GM21786 (cell line): ENCODE results near the gene LEO1.
A peak's percentile ranks its signal among the peaks of the same experiment; 100 is the strongest.
"Not testable (repeated sequence)": the region's sequence is repeated elsewhere in the genome, so short reads cannot be mapped to it uniquely, and the experiment has no call there.

Experiments
- ATAC-seq: cut with Tn5 transposase; IDR thresholded peaks from one replicate; pipeline ENCODE4 v1.9.1; 2021; ENCODE audit not compliant: unreplicated experiment

LEO1 gene

GRCh38 chr15:52004806-52005205 is 33.2 kb upstream of the LEO1 start:
- ATAC-seq: no peak

GRCh38 chr15:52003710-52004109 is 32.1 kb upstream of the LEO1 start:
- ATAC-seq: no peak

GRCh38 chr15:52003089-52003488 is 31.5 kb upstream of the LEO1 start:
- ATAC-seq: not testable (repeated sequence)

- ATAC-seq: no peak
Observed at GRCh38 chr15:52002351-52002750, 30.8 kb upstream of the LEO1 start.

- ATAC-seq: no peak
Observed at GRCh38 chr15:51992953-51993352, 21.4 kb upstream of the LEO1 start.

- ATAC-seq: no peak
Observed at GRCh38 chr15:51991141-51991540, 19.6 kb upstream of the LEO1 start.

- no peak for ATAC-seq
Observed at GRCh38 chr15:51982770-51983103, 11.2 kb upstream of the LEO1 start.

- ATAC-seq: peak; percentile 98
Observed at GRCh38 chr15:51982013-51982769, 10.6 kb upstream of the LEO1 start.

- no peak for ATAC-seq
Observed at GRCh38 chr15:51973775-51974174, 2.2 kb upstream of the LEO1 start.

GRCh38 chr15:51973220-51973619 is 1.6 kb upstream of the LEO1 start:
- no peak for ATAC-seq

GRCh38 chr15:51971032-51971374 is 575 bp downstream of the LEO1 start:
- ATAC-seq: no peak

- no peak for ATAC-seq
Observed at GRCh38 chr15:51970132-51970817, 1.3 kb downstream of the LEO1 start.

GRCh38 chr15:51969728-51970127 is 1.9 kb downstream of the LEO1 start:
- no peak for ATAC-seq

GRCh38 chr15:51967583-51967982 is 4.0 kb downstream of the LEO1 start:
- ATAC-seq: no peak

GRCh38 chr15:51966192-51966591 is 5.4 kb downstream of the LEO1 start:
- no peak for ATAC-seq

GRCh38 chr15:51965691-51966090 is 5.9 kb downstream of the LEO1 start:
- ATAC-seq: no peak

- no peak for ATAC-seq
Observed at GRCh38 chr15:51955504-51955903, 16.1 kb downstream of the LEO1 start.

- no peak for ATAC-seq
Observed at GRCh38 chr15:51952805-51953204, 18.8 kb downstream of the LEO1 start.

- ATAC-seq: no peak
Observed at GRCh38 chr15:51947124-51947523, 24.5 kb downstream of the LEO1 start.

- ATAC-seq: no peak
Observed at GRCh38 chr15:51939216-51939615, 32.4 kb downstream of the LEO1 start.

GRCh38 chr15:51938286-51938685 is 33.3 kb downstream of the LEO1 start:
- no peak for ATAC-seq

- ATAC-seq: peak; percentile 14
Observed at GRCh38 chr15:51936105-51936478, 35.5 kb downstream of the LEO1 start.
